DND-41 (cell line): Measurements from ENCODE around the gene ZNF620.

ENCODE experiments used
- EZH2 ChIP-seq: IDR thresholded peaks from 3 replicates; pipeline ENCODE4 v1.6.1; 2012; ENCODE audit warnings: borderline replicate concordance, low read depth, mild to moderate bottlenecking, moderate library complexity, low read length, inconsistent platforms; ENCODE audit not compliant: severe bottlenecking
- TF ChIP-seq, protein P1 (sequence below): IDR thresholded peaks from 2 replicates; pipeline ENCODE4 v1.5.1; 2012; ENCODE audit warnings: borderline replicate concordance, low read length, moderate library complexity, mild to moderate bottlenecking; ENCODE audit not compliant: poor library complexity, severe bottlenecking; ENCODE audit errors: extremely low read depth

DNA sequence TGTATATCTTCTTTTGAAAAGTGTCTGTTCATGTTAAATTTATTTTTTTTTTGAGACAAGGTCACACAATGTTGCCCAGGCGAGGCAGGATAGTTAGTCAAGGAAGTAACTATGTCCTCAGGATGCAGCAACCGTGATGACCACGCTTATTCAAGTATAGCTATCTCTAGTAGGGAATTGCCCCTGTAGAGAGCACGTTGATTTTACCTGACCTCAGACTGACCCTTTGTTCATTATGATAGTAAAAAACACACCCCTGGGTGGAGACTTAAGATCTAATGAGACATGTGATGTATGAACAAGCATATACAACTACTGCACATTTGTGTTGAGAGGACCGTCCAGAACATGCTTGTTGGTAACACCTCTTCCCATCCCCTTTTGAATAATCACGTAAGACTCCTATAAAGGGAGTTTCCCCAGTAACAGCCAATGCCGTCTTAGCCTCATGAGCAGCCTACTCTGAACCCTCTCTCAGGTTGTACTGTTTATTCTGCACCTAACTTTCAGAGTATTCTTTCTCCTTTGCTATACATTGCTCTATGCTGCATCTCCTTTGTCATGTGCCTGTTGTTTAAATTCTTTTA, 51.8 kb downstream of the ZNF620 start:
- TF ChIP-seq, protein P1, sequence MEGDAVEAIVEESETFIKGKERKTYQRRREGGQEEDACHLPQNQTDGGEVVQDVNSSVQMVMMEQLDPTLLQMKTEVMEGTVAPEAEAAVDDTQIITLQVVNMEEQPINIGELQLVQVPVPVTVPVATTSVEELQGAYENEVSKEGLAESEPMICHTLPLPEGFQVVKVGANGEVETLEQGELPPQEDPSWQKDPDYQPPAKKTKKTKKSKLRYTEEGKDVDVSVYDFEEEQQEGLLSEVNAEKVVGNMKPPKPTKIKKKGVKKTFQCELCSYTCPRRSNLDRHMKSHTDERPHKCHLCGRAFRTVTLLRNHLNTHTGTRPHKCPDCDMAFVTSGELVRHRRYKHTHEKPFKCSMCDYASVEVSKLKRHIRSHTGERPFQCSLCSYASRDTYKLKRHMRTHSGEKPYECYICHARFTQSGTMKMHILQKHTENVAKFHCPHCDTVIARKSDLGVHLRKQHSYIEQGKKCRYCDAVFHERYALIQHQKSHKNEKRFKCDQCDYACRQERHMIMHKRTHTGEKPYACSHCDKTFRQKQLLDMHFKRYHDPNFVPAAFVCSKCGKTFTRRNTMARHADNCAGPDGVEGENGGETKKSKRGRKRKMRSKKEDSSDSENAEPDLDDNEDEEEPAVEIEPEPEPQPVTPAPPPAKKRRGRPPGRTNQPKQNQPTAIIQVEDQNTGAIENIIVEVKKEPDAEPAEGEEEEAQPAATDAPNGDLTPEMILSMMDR = no peak
- no peak for TF ChIP-seq EZH2
